Stimulated activated CD4-positive, alpha-beta T cell treated with anti-CD3 and anti-CD28 coated beads, Interleukin-1b, Interleukin-23, amount 100 ng/mL, for 48 hours (primary cell): Measurements from ENCODE around the gene TCEANC2.
"Not testable (repeated sequence)": the region's sequence is repeated elsewhere in the genome, so short reads cannot be mapped to it uniquely, and the experiment has no call there.

Experiments
- DNase-seq: peaks from one replicate; pipeline ENCODE4 v3.0.0-alpha.2; 2020

The TCEANC2 gene

DNA sequence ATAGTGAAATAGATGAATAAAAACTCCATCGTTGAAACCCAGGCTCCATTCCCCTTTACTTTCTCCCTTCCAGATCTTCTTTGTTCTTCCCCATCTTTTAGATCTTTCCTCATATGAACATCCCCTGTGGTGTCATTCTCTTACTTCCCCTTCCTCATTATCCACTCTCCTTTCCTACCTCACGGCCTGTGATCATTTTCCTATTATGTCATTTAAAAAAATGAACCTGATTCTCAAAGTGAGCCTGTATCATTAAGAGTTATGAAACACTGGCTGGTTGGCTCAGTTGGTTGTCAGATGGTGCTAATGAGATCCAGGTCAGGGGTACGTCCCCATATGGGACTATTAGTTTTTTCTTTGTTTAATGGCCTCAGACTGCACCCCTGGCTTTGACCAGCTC, 38.3 kb downstream of the TCEANC2 start:
- DNase-seq, result no peak

- no peak for DNase-seq
Measured at GRCh38 chr1:54094001-54094729, 40.8 kb downstream of the TCEANC2 start.

DNA sequence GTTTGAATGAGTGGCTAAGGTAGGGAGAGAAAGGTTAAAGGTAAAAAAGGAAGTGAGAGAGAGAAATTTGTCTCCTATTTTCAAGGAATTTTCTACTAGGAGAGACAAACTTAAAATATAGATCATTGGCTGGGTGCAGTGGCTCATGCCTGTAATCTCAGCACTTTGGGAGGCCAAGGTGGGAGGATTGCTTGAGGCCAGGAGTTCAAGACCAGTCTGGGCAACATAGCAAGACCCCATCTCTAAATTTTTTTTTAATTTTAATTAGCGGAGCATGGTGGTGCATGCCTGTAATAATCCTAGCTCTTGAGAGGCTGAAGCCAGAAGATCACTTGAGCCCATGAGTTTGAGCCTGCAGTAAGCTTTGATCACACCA, 41.3 kb downstream of the TCEANC2 start:
- not testable (repeated sequence) for DNase-seq

- no peak for DNase-seq
Measured at GRCh38 chr1:54095546-54096226, 42.3 kb downstream of the TCEANC2 start.

GRCh38 chr1:54096227-54096876, 42.9 kb downstream of the TCEANC2 start:
- no peak for DNase-seq

DNA sequence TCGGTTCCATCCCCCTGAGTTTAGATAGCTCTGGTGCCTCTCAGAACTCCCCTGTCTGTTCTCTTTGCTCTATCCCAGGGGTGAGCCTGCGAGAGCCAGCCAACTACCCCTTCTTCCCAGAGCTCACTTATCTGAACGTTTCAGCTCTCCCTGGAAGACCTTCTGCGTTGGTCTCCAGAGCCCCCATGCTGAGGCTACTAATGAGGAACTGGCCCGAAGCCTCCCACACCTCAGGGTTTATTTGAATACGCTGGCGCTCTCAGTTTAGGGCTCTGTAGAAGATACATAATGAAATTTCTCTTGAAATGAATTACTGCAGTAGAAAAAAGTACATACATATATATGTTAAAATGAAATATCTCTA, 43.5 kb downstream of the TCEANC2 start:
- DNase-seq, result no peak

DNA sequence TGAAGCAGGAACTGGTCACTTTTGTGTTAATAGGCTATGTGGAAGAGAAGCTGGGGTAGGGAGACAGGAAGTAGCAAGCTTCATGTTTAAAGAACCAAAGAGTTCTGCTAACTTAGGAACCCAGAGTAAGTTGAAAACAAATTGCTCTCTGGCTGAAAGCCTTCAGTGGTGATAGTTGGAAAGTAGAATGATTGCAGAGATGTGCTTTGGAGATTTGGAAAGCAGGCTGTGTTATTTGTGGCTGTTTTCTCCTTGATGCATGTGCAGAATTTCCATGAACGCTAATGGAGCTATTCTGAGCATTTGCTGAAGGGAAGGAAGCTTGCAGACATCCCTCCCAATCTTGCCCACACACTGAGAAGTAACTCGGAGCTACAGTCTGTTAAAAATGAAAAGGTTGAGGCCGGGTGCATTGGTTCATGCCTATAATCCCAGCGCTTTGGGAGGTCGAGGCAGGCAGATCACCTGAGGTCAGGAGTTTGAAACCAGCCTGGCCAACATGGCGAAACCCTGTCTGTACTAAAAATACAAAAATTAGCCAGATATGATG, 45.7 kb downstream of the TCEANC2 start:
- DNase-seq, result no peak

DNA sequence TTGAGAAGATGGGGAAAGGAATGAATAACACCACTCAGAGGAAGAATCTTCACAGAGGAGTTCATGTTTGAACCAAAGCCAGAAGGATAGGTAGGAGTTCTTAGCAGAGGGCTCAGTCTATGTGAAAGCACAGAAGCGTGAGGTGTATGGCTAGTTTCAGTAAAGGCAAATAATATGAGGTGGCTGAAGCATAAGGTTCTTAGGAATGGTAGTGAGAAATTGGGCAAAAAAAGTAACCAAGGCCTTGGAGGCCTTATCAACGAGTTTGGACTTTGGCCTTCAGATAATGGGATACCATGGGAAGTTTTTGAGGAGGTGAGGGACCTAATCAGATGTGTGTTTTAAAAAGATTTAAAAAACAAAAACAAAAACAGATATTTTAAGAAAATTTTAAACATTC, 47.1 kb downstream of the TCEANC2 start:
- no peak for DNase-seq

DNA sequence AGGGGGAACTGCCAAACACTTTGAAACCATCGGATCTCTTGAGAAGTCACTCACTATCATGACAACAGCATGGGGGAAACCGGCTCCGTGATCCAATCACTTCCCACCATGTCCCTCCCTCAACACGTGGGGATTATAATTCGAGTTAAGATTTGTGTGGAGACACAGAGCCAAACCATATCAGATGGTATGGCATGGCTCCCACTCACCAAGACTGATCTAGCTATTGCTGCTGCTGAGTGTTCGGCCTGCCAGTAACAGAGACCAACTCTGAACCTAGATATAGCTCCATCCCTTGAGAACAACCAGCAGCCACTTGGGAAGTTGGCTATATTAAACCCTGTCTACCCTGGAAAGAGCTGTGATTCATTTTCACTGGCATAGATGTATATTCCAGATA, 50.0 kb downstream of the TCEANC2 start:
- no peak for DNase-seq

- not testable (repeated sequence) for DNase-seq
Measured at GRCh38 chr1:54104613-54105012, 51.2 kb downstream of the TCEANC2 start.

- no peak for DNase-seq
Measured at GRCh38 chr1:54105080-54105479, 51.7 kb downstream of the TCEANC2 start.

- DNase-seq, result no peak
Measured at GRCh38 chr1:54105736-54106269, 52.4 kb downstream of the TCEANC2 start.

DNA sequence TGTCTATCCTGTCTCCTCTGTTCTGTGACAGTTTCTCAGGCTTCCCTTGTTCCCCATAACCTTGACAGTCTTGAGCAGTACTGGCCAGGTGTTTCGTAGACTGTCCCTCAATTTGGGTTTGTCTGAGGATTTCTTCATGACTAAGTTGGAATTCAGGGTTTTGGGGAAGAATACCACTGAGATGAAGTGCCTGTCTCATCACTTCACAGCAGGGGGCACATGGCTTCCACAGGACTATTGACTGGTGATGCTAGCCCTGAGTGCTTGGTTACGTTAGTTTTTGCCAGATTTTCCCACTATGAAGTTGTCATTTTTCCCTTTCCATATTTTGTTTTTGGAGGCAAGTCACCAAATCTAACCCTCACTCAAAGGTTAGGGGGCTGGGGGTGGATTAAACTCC, 53.7 kb downstream of the TCEANC2 start:
- no peak for DNase-seq

GRCh38 chr1:54108156-54108555, 54.7 kb downstream of the TCEANC2 start:
- no peak for DNase-seq

GRCh38 chr1:54109129-54110090, 56.0 kb downstream of the TCEANC2 start:
- no peak for DNase-seq

DNA sequence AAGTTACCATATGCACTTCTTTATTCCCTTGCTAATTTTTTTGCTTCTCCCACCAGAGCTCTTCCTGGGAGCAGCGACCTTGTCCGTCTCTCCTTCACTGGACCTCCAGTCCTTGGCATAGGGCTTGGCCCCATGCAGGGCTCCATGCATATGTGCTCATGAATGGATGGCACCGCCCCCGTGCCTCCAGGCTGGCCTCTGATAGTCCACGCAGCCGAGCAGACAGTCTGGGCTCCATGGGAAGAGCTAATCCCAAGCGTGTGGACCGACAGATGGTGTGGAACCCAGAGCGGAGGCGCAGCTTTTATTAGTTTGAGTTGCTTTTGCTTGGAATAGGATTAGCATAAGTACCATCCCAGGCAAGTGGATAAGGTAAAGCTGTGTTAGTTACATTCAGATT, 57.6 kb downstream of the TCEANC2 start:
- no peak for DNase-seq

DNA sequence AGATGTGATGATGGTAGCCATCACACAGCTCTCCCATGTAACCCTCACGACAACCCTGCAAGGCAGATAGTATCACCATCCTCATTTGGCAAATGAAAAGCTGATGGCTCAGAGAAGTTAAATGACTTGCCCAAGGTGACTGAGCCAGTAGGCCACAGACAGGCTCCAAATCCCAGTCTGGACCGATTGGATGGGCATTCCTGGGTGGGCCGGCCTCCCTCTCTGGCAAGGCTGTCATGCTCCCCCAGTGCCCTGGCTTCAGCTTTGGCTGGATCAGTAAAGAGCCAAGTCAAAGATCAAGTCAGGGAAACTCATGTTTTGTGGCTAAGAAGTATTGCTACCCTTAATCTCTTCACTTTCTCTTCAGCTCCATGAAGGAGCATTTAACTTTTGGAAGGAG, 58.2 kb downstream of the TCEANC2 start:
- no peak for DNase-seq

DNA sequence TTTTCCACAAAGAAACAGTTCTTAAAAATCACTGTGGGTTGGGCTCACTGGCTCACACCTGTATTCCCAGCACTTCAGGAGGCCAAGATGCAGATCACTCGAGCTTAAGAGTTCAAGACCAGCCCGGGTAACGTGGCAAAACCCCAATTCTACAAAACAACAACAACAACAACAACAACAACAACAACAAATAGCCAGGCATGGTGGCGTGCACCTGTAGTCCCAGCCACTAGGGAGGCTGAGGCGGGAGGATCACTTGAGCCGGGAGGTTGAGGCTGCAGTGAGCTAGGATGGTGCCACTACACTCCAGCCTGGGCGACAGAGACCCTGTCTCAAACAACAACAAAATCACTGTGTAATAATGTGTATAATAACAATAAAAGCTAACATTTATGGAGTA, 58.6 kb downstream of the TCEANC2 start:
- no peak for DNase-seq

DNA sequence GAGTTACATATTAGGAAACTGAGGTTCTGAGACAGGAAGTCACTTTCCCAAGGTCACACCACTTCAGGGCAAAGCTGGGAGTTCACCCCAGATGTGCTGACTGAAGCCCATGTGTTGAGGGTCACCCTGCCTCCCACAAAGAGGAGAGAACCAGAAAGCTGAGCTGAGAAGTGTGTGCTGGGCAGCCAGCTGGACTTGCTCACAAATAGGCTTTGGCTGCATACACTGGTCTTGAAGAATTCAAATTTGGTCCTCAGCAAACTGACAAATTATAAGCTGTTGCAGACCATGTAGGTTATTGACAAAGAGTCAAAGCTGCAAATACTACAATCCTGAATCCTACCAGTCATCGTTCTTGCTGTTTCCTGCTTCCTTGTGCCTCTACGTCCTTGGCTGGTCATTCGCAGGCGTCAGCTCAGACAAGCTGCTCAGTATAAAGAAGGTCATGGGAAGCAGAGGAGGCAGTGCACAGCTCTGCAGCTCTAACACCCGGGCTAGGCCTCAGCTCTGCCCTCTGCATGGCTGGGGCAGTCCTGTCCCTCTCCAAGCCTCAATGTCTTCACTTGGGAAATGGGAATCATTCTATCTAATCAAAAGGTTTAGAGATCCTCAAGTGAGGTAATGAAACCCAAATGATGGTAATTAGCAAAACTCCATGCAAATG, 59.4 kb downstream of the TCEANC2 start:
- DNase-seq, result no peak

GRCh38 chr1:54114001-54114400, 60.6 kb downstream of the TCEANC2 start:
- no peak for DNase-seq

- DNase-seq, result no peak
Measured at GRCh38 chr1:54114955-54115354, 61.5 kb downstream of the TCEANC2 start.

GRCh38 chr1:54115520-54115919, 62.1 kb downstream of the TCEANC2 start:
- DNase-seq, result no peak
